Cerebellar cortex (tissue), 1 donor: ENCODE measurements around the gene LPCAT1.
"Not testable (repeated sequence)": the region's sequence is repeated elsewhere in the genome, so short reads cannot be mapped to it uniquely, and the experiment has no call there.

Experiments used
- DNase-seq: peaks from one replicate; pipeline ENCODE4 v3.0.0-alpha.2; 2015; ENCODE audit warnings: low spot score

LPCAT1 gene

GRCh38 chr5:1541702-1542400, 18.1 kb upstream of the LPCAT1 start:
- no peak for DNase-seq

GRCh38 chr5:1540831-1541701, 17.3 kb upstream of the LPCAT1 start:
- DNase-seq = no peak

- no peak for DNase-seq
Observed at GRCh38 chr5:1540166-1540565, 16.4 kb upstream of the LPCAT1 start.

- DNase-seq = not testable (repeated sequence)
Observed at GRCh38 chr5:1539393-1540161, 15.8 kb upstream of the LPCAT1 start.

- DNase-seq = no peak
Observed at GRCh38 chr5:1538741-1539392, 15.1 kb upstream of the LPCAT1 start.

- no peak for DNase-seq
Observed at GRCh38 chr5:1538276-1538675, 14.5 kb upstream of the LPCAT1 start.

GRCh38 chr5:1537603-1538154, 13.9 kb upstream of the LPCAT1 start:
- no peak for DNase-seq

GRCh38 chr5:1536871-1537602, 13.3 kb upstream of the LPCAT1 start:
- DNase-seq = no peak

GRCh38 chr5:1536322-1536845, 12.6 kb upstream of the LPCAT1 start:
- no peak for DNase-seq

- DNase-seq = no peak
Observed at GRCh38 chr5:1535646-1536045, 11.9 kb upstream of the LPCAT1 start.

- DNase-seq = no peak
Observed at GRCh38 chr5:1532384-1532783, 8.6 kb upstream of the LPCAT1 start.

- no peak for DNase-seq
Observed at GRCh38 chr5:1529498-1529897, 5.7 kb upstream of the LPCAT1 start.

- no peak for DNase-seq
Observed at GRCh38 chr5:1527533-1528205, 3.9 kb upstream of the LPCAT1 start.

GRCh38 chr5:1526681-1527131, 2.9 kb upstream of the LPCAT1 start:
- DNase-seq = no peak

GRCh38 chr5:1526190-1526631, 2.5 kb upstream of the LPCAT1 start:
- no peak for DNase-seq

GRCh38 chr5:1525624-1526189, 1.9 kb upstream of the LPCAT1 start:
- no peak for DNase-seq

- no peak for DNase-seq
Observed at GRCh38 chr5:1524799-1525623, 1.3 kb upstream of the LPCAT1 start.

GRCh38 chr5:1524481-1524798, 680 bp upstream of the LPCAT1 start:
- no peak for DNase-seq

GRCh38 chr5:1523480-1523792, 324 bp downstream of the LPCAT1 start:
- no peak for DNase-seq
